Measurements from ENCODE around the gene CSNK1G2. TPM values are rescaled to one million over a fixed set of nuclear protein-coding genes. Genes with fewer than 3 reads are reported as not detected.

CSNK1G2 gene
- total RNA-seq, 4 donors from 2014 or later, result 17.3 to 50.9 (median 26.2) TPM

GRCh38 chr19:1979642-1980041, 38.7 kb downstream of the CSNK1G2 start:
- no peak for TF ChIP-seq CTCF (IDR thresholded peaks at IDR 0.05; ENCODE audit: low read depth)

- no peak for TF ChIP-seq CTCF (IDR thresholded peaks at IDR 0.05; ENCODE audit: low read depth)
Observed at GRCh38 chr19:1980091-1980808, 39.3 kb downstream of the CSNK1G2 start.

GRCh38 chr19:1980809-1981181, 39.8 kb downstream of the CSNK1G2 start:
- TF ChIP-seq CTCF (IDR thresholded peaks at IDR 0.05; ENCODE audit: low read depth), result no peak

- TF ChIP-seq CTCF (IDR thresholded peaks at IDR 0.05; ENCODE audit: low read depth), result no peak
Observed at GRCh38 chr19:1981253-1981652, 40.3 kb downstream of the CSNK1G2 start.

GRCh38 chr19:1984357-1984756, 43.4 kb downstream of the CSNK1G2 start:
- no peak for TF ChIP-seq CTCF (IDR thresholded peaks at IDR 0.05; ENCODE audit: low read depth)

- TF ChIP-seq CTCF (IDR thresholded peaks at IDR 0.05; ENCODE audit: low read depth), result no peak
Observed at GRCh38 chr19:1985588-1986356, 44.8 kb downstream of the CSNK1G2 start.

GRCh38 chr19:1986357-1987162, 45.6 kb downstream of the CSNK1G2 start:
- TF ChIP-seq CTCF (IDR thresholded peaks at IDR 0.05; ENCODE audit: low read depth), result no peak

All from subcutaneous adipose tissue (tissue), 4 donors.